ENCODE results near the gene GPR162. TPM values are rescaled to one million over a fixed set of nuclear protein-coding genes. Genes with fewer than 3 reads are reported as not detected.

Gene GPR162
- total RNA-seq, 4 donors from 2014 or later: 0.16 to 0.31 (median 0.20) TPM; not detected in 1

DNA sequence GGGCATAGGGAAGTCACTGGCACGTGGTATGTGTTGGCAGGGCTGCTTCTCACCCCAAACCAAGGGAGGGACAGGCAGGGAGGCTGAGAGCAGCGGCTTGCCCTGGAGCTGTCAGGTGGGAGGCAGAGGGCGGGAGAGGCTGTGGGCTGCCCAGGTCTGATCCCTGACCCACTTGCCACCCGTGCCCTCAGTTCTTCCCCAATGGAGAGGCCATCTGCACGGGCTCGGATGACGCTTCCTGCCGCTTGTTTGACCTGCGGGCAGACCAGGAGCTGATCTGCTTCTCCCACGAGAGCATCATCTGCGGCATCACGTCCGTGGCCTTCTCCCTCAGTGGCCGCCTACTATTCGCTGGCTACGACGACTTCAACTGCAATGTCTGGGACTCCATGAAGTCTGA lies 23.8 kb downstream of the GPR162 start:
- H3K9me3 ChIP-seq: no peaks in the 10 kb centered on the region
- no peaks in the 10 kb centered on the region for H3K27me3 ChIP-seq
- H3K4me3 ChIP-seq: no peak overlapping the region
- TF ChIP-seq POLR2A (IDR thresholded peaks at IDR 0.05): no peak
- TF ChIP-seq, protein P1, sequence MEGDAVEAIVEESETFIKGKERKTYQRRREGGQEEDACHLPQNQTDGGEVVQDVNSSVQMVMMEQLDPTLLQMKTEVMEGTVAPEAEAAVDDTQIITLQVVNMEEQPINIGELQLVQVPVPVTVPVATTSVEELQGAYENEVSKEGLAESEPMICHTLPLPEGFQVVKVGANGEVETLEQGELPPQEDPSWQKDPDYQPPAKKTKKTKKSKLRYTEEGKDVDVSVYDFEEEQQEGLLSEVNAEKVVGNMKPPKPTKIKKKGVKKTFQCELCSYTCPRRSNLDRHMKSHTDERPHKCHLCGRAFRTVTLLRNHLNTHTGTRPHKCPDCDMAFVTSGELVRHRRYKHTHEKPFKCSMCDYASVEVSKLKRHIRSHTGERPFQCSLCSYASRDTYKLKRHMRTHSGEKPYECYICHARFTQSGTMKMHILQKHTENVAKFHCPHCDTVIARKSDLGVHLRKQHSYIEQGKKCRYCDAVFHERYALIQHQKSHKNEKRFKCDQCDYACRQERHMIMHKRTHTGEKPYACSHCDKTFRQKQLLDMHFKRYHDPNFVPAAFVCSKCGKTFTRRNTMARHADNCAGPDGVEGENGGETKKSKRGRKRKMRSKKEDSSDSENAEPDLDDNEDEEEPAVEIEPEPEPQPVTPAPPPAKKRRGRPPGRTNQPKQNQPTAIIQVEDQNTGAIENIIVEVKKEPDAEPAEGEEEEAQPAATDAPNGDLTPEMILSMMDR (IDR thresholded peaks at IDR 0.05 in 4 of 5, conservative IDR thresholded peaks at IDR 0.05 in 1 of 5): no peak
- no peaks in the 10 kb centered on the region for H3K36me3 ChIP-seq
- no peak for DNase-seq
- no peak for ATAC-seq
- intact Hi-C loops (cut with DNase I; ENCODE audit: low total_unique reads) (no loop called here), in situ Hi-C loops (cut with MboI; ENCODE audit: low sequenced_read_pairs in 4 of 4) (loop anchor here in 1 of 4 donors (10.0 kb wide), 1 partner anchor 111 kb away; no protein-coding TSS in a partner anchor)
- no peaks in the 10 kb centered on the region for H3K4me1 ChIP-seq
- no peak overlapping the region for H3K27ac ChIP-seq

DNA sequence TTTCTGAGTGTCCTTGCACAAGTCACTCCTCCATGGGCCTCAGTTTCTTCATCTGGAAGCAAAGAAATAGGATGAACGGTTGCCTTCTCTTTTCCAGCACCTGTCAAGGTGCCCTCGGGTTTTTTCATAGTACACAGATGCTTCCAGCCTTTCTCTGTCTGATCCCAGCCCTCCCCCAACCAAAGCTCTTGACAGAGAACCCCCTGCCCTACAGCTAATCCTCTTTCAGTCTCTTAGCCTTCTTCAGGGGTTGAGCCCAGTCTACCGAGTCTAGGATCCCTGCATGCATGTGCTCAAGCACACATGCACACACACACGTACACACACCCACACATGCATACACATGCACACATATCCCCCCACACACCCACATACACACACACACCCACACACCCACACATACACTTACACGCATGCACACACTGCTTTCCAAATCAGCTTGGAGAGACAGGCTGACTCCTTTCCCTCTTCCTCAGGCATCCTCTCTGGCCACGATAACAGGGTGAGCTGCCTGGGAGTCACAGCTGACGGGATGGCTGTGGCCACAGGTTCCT lies 24.8 kb downstream of the GPR162 start:
- no peak for TF ChIP-seq POLR2A (IDR thresholded peaks at IDR 0.05)
- TF ChIP-seq, protein P1 (IDR thresholded peaks at IDR 0.05 in 4 of 5, conservative IDR thresholded peaks at IDR 0.05 in 1 of 5): no peak
- ATAC-seq: no peak
- no peaks in the 10 kb centered on the region for H3K36me3 ChIP-seq

DNA sequence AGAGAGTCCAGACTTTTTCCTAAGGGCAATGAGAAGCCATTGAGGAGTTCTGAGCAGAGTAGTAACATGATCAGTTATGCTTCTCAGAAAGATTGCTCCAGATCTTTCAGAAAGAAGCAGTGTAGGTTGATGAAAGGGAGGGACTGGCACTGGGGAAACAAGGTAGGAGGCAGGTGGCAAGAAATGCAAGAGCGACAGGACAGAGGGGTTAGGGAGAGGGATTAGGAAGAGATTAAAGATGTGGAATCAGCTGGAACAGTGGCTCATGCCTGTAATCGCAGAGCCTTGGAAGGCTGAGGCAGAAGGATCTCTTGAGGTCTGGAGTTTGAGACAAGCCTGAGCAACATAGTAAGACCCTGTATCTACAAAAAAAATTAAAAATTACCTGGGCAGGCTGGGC lies 26.1 kb downstream of the GPR162 start:
- TF ChIP-seq POLR2A (IDR thresholded peaks at IDR 0.05): no peak
- TF ChIP-seq, protein P1 (IDR thresholded peaks at IDR 0.05 in 4 of 5, conservative IDR thresholded peaks at IDR 0.05 in 1 of 5): no peak
- intact Hi-C loops (cut with DNase I; ENCODE audit: low total_unique reads): no loop called here
- Histone ChIP-seq H3K27ac (no peak overlapping the region), H3K4me1 (peaks cover 0 to 6% of the 10 kb centered on the region in 2 donors), H3K9me3 (no peaks in the 10 kb centered on the region), H3K36me3 (no peaks in the 10 kb centered on the region), H3K4me3 (no peak overlapping the region), H3K27me3 (no peaks in the 10 kb centered on the region)
- in situ Hi-C loops (cut with MboI; ENCODE audit: low sequenced_read_pairs in 4 of 4): loop anchor here in 1 of 4 donors (10.0 kb wide), 1 partner anchor 113 kb away; no protein-coding TSS in a partner anchor
- no peak for ATAC-seq
- no peak for DNase-seq

More for the DNA sequence above, 24.8 kb downstream of the GPR162 start:
- in situ Hi-C loops (cut with MboI; ENCODE audit: low sequenced_read_pairs in 4 of 4) (loop anchor here in 1 of 4 donors (10.0 kb wide), 1 partner anchor 112 kb away; no protein-coding TSS in a partner anchor), intact Hi-C loops (cut with DNase I; ENCODE audit: low total_unique reads) (no loop called here)
- Histone ChIP-seq H3K27ac (no peak overlapping the region), H3K4me3 (no peak overlapping the region), H3K27me3 (no peaks in the 10 kb centered on the region), H3K9me3 (no peaks in the 10 kb centered on the region), H3K4me1 (peaks cover 0 to 5% of the 10 kb centered on the region in 2 donors)
- no peak for DNase-seq

DNA sequence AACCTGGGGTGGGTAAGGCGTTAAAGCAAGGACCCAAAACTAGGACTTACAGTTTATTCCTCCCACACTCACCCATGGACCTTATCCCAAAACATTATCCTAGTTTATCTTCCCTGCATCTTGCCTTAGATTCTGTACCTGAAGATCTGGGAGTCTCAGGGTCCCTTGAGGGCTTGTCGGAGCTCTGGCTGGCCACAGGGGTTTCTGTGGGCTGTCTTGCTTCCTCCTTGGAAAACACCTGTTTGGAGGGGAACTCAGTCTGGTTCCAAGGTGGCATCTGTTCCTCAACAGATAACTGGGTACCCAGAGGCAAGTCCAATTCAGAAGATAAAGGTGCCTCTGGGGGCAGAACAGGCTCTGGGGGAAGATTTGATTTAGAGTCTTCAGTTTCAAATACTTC lies 27.8 kb downstream of the GPR162 start:
- no peak for DNase-seq
- in situ Hi-C loops (cut with MboI; ENCODE audit: low sequenced_read_pairs in 4 of 4): loop anchor here in 1 of 4 donors (10.0 kb wide), 1 partner anchor 115 kb away; no protein-coding TSS in a partner anchor
- no peak for ATAC-seq

More for the DNA sequence above, 27.8 kb downstream of the GPR162 start:
- intact Hi-C loops (cut with DNase I; ENCODE audit: low total_unique reads): no loop called here
- Histone ChIP-seq H3K36me3 (no peaks in the 10 kb centered on the region), H3K27me3 (no peaks in the 10 kb centered on the region), H3K27ac (no peak overlapping the region), H3K4me3 (no peak overlapping the region), H3K9me3 (no peaks in the 10 kb centered on the region), H3K4me1 (peaks cover 13 to 17% of the 10 kb centered on the region in 2 donors)
- TF ChIP-seq, protein P1 (IDR thresholded peaks at IDR 0.05 in 4 of 5, conservative IDR thresholded peaks at IDR 0.05 in 1 of 5): no peak
- TF ChIP-seq POLR2A (IDR thresholded peaks at IDR 0.05): no peak

All from gastrocnemius medialis (tissue), 4 donors.